ENCODE measurements around the gene SHISA8.

- TF ChIP-seq CTCF (IDR thresholded peaks at IDR 0.05) (no peak), EZH2 (IDR thresholded peaks at IDR 0.05) (peak; percentile 30), EZH2phosphoT487 (IDR thresholded peaks at IDR 0.05) (peak; percentile 65)
These were observed 1.1 kb upstream of the SHISA8 start for GRCh38 chr22:41915786-41916493.
